HCT116 (cell line): ENCODE data around the gene ARID4A.

Experiments used
- ATF3 ChIP-seq: IDR thresholded peaks from 2 replicates; pipeline ENCODE4 v1.6.1; 2012
- POLR2A ChIP-seq: IDR thresholded peaks from 2 replicates; pipeline ENCODE4 v1.7.0; 2011; ENCODE audit warnings: borderline replicate concordance; ENCODE audit not compliant: insufficient read depth, insufficient read length; ENCODE audit errors: extremely low read depth
- POLR2AphosphoS5 ChIP-seq: IDR thresholded peaks from 2 replicates; pipeline ENCODE4 v1.6.1; 2011; ENCODE audit warnings: mild to moderate bottlenecking, low read depth, low read length, moderate library complexity
- SP1 ChIP-seq: IDR thresholded peaks from 2 replicates; pipeline ENCODE4 v1.6.1; 2012; ENCODE audit warnings: low read depth
- YY1 ChIP-seq: IDR thresholded peaks from 2 replicates; pipeline ENCODE4 v1.6.1; 2011; ENCODE audit warnings: low read length, low read depth, moderate library complexity, mild to moderate bottlenecking; ENCODE audit not compliant: insufficient replicate concordance; ENCODE audit errors: extremely low read depth
- TF ChIP-seq, protein P1 (sequence below), 3 experiments: fragments of 200-600 bp in 1 of 3; sonication (generic) in 1 of 3; IDR thresholded peaks in 2 of 3; conservative IDR thresholded peaks in 1 of 3; 2 replicates each; pipeline ENCODE4 v1.5.1; 2012 to 2017; ENCODE audit warnings: low read depth in 2 of 3, low read length in 2 of 3, antibody characterized with exemption in 1 of 3, borderline replicate concordance in 1 of 3, control low read depth in 1 of 3, mild to moderate bottlenecking in 1 of 3, mixed read lengths in 1 of 3, mixed run types in 1 of 3, moderate library complexity in 1 of 3; ENCODE audit not compliant: insufficient read depth in 1 of 3

DNA sequence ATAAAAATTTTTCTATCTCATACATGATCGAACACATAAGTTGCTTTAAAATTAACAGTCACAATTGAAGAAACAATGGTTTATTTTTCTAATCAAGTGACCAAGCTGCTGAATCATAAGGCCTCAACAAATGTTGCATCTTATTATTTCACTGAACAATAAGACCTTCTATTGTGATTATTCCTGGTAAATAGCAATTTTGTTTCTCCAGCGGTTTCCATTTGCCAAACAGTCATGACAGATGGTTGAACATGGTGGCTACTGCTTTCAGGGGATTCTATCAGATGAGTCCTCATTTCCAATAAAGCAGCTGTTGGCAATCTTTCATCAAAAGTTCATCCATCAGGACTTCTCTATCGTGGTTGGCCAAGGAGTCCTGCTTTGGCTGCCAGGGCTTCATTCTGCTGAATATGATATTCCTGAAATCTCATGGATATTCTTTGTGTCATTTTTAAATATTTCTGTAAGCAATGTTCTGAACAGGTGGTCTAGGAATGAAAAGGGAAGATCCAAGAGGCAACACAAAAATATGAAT is 110.4 kb downstream of the ARID4A start:
- no peak for TF ChIP-seq YY1
- TF ChIP-seq POLR2AphosphoS5 = no peak
- no peak for TF ChIP-seq POLR2A
- TF ChIP-seq, protein P1, sequence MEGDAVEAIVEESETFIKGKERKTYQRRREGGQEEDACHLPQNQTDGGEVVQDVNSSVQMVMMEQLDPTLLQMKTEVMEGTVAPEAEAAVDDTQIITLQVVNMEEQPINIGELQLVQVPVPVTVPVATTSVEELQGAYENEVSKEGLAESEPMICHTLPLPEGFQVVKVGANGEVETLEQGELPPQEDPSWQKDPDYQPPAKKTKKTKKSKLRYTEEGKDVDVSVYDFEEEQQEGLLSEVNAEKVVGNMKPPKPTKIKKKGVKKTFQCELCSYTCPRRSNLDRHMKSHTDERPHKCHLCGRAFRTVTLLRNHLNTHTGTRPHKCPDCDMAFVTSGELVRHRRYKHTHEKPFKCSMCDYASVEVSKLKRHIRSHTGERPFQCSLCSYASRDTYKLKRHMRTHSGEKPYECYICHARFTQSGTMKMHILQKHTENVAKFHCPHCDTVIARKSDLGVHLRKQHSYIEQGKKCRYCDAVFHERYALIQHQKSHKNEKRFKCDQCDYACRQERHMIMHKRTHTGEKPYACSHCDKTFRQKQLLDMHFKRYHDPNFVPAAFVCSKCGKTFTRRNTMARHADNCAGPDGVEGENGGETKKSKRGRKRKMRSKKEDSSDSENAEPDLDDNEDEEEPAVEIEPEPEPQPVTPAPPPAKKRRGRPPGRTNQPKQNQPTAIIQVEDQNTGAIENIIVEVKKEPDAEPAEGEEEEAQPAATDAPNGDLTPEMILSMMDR (IDR thresholded peaks at IDR 0.05 in 2 of 3, conservative IDR thresholded peaks at IDR 0.05 in 1 of 3; ENCODE audit: borderline replicate concordance in 1 of 3, insufficient read depth in 1 of 3, low read depth in 2 of 3, low read length in 2 of 3) = no peak
- TF ChIP-seq SP1 = no peak
- TF ChIP-seq ATF3 = no peak
